Measurements from ENCODE around the gene RBM39. TPM values are rescaled to one million over a fixed set of nuclear protein-coding genes. Genes with fewer than 3 reads are reported as not detected.
A peak's percentile ranks its signal among the peaks of the same experiment; 100 is the strongest.

Gene RBM39
- total and polyA plus RNA-seq, 2 of the 8 experiments (the other 6 are each of a cell fraction or from before 2014, with no cell fraction given), result 78.0 to 219 TPM

GRCh38 chr20:35711588-35712209 is 30.4 kb downstream of the RBM39 start:
- ChIA-PET CTCF (ENCODE audit: partially characterized antibody) (interaction anchor here (0.7 to 1.4 kb wide), 4 partner anchors 10 to 498 kb away, joined by 3 to 4 read pairs (median 3); partner anchors contain the start of gene RBM39), POLR2A (ENCODE audit: partially characterized antibody) (interaction anchor here (40.1 to 45.3 kb wide), 2 partner anchors 6 to 19 kb away, joined by 2341 read pairs; partner anchors contain the start of genes NFS1, RBM39 and ROMO1)
- TF ChIP-seq HDAC6 (IDR thresholded peaks at IDR 0.05; ENCODE audit: low read depth, low read length) (no peak), POLR2A (IDR thresholded peaks at IDR 0.05; ENCODE audit: control extremely low read depth in 1 of 2, low read depth in 2 of 2, low read length in 2 of 2) (no peak), ATF3 (IDR thresholded peaks at IDR 0.05; ENCODE audit: insufficient read depth, low read depth, low read length) (no peak), JUND (IDR thresholded peaks at IDR 0.05; ENCODE audit: low read length) (no peak), TAF7 (optimal IDR thresholded peaks at IDR 0.05; ENCODE audit: borderline replicate concordance, low read depth, low read length) (no peak), TBP (IDR thresholded peaks at IDR 0.05; ENCODE audit: low read depth, low read length) (no peak), SRF (IDR thresholded peaks at IDR 0.05; ENCODE audit: low read depth, low read length) (no peak), ATF2 (IDR thresholded peaks at IDR 0.05; ENCODE audit: low read length) (no peak), BCL11A (IDR thresholded peaks at IDR 0.05; ENCODE audit: low read depth in 2 of 2, low read length in 2 of 2) (no peak)
- Histone ChIP-seq H2BK15ac (ENCODE audit: low read length) (no peak overlapping the region), H2AK5ac (ENCODE audit: low read depth, low read length) (no peak overlapping the region), H3K23ac (ENCODE audit: insufficient read length) (no peak overlapping the region), H4K8ac (ENCODE audit: extremely low read depth, insufficient read depth, low read length) (no peak overlapping the region), H3K79me2 (ENCODE audit: control insufficient read depth in 1 of 2, insufficient read depth in 2 of 2, low read length in 2 of 2) (peaks cover 0 to 55% of the 10 kb centered on the region in 2 experiments; a peak in 2 of 4 replicates), H3K27me3 (replicated peaks in 1 of 4; ENCODE audit: control insufficient read depth in 3 of 4, extremely low read depth in 1 of 4, insufficient read depth in 3 of 4, low read length in 3 of 4) (no peaks in the 10 kb centered on the region), H3K14ac (ENCODE audit: insufficient read length) (no peak overlapping the region), H4K91ac (replicated peaks; ENCODE audit: insufficient read length, low read length) (no peak overlapping the region), H3K23me2 (ENCODE audit: low read depth, low read length) (no peaks in the 10 kb centered on the region), H2BK5ac (ENCODE audit: low read depth, low read length) (no peak overlapping the region), H3K9me3 (ENCODE audit: insufficient read depth in 2 of 2, low read depth in 1 of 2, low read length in 1 of 2) (no peaks in the 10 kb centered on the region), H4K5ac (ENCODE audit: insufficient read length, low read depth, low read length) (no peak overlapping the region), H2AFZ (ENCODE audit: low read length) (no peak overlapping the region), H4K20me1 (replicated peaks in 1 of 2; ENCODE audit: control insufficient read depth in 1 of 2, insufficient read depth in 2 of 2, low read length in 2 of 2) (peaks cover 6 to 7% of the 10 kb centered on the region in 2 experiments), H3K9ac (replicated peaks in 1 of 4; ENCODE audit: extremely low read depth in 1 of 4, low read depth in 3 of 4, low read length in 3 of 4) (no peak overlapping the region), H3K18ac (ENCODE audit: extremely low read depth, low read length) (no peak overlapping the region), H3K4me3 (ENCODE audit: extremely low read depth in 1 of 4, insufficient read depth in 2 of 4, low read depth in 3 of 4, low read length in 4 of 4) (no peak overlapping the region), H2BK20ac (ENCODE audit: low read length) (no peak overlapping the region), H3K27ac (ENCODE audit: low read depth, low read length) (no peak overlapping the region), H3K4me1 (replicated peaks in 1 of 4; ENCODE audit: control insufficient read depth in 3 of 4, insufficient read depth in 4 of 4, low read length in 3 of 4) (no peaks in the 10 kb centered on the region), H3K4ac (replicated peaks; ENCODE audit: insufficient read length, low read depth, low read length) (no peak overlapping the region), H3K4me2 (ENCODE audit: insufficient read depth in 1 of 2, low read depth in 2 of 2, low read length in 2 of 2) (no peak overlapping the region), H3K36me3 (ENCODE audit: control insufficient read depth in 2 of 4, insufficient read depth in 4 of 4, low read length in 3 of 4) (peaks cover 24 to 99% (median 79%) of the 10 kb centered on the region in 4 experiments), H3K79me1 (ENCODE audit: low read depth, low read length) (0 out of 2 replicates have a peak, but pooled peaks cover 3% of the 10 kb centered on the region), H3K56ac (replicated peaks; ENCODE audit: insufficient read length, low read depth, low read length) (no peak overlapping the region), H2BK12ac (ENCODE audit: low read depth, low read length) (no peak overlapping the region), H2BK120ac (replicated peaks; ENCODE audit: low read depth, low read length) (no peak overlapping the region)
- DNase-seq (ENCODE audit: low read depth in 1 of 2, low spot score in 2 of 2) (peak in 1 of 2 experiments; percentile 33), FAIRE-seq (no peak)
- WGBS, 2 experiments (ENCODE audit: extremely low coverage in 1 of 2, insufficient coverage in 1 of 2, insufficient read length in 1 of 2, insufficient replicate concordance in 2 of 2, low coverage in 1 of 2, low lambda C conversion rate in 2 of 2, missing lambda C conversion rate in 1 of 2), result 87% methylated on average over 6 of the region's 6 CpGs; no CpG with 5 or more reads in 1 of the 2 experiments
